GM12874 (cell line): ENCODE results near the gene ITGB1.

Experiments
- CTCF ChIP-seq: IDR thresholded peaks from 2 replicates; pipeline ENCODE4 v1.5.1; 2011; ENCODE audit warnings: low read depth, mild to moderate bottlenecking, control low read depth, low read length, moderate library complexity; ENCODE audit not compliant: insufficient read depth

Gene ITGB1

GRCh38 chr10:32949221-32949678 is 8.8 kb downstream of the ITGB1 start:
- no peak for TF ChIP-seq CTCF

GRCh38 chr10:32948451-32948850 is 9.6 kb downstream of the ITGB1 start:
- no peak for TF ChIP-seq CTCF

GRCh38 chr10:32947586-32947985 is 10.4 kb downstream of the ITGB1 start:
- TF ChIP-seq CTCF = no peak

GRCh38 chr10:32946108-32946507 is 11.9 kb downstream of the ITGB1 start:
- no peak for TF ChIP-seq CTCF

- no peak for TF ChIP-seq CTCF
Measured at GRCh38 chr10:32943854-32944661, 14.0 kb downstream of the ITGB1 start.

- TF ChIP-seq CTCF = no peak
Measured at GRCh38 chr10:32943395-32943794, 14.6 kb downstream of the ITGB1 start.

- TF ChIP-seq CTCF = no peak
Measured at GRCh38 chr10:32942081-32942480, 15.9 kb downstream of the ITGB1 start.
